Neural cell (in vitro differentiated cells): ENCODE results near the gene BRSK2. TPM values are rescaled to one million over a fixed set of nuclear protein-coding genes. Genes with fewer than 3 reads are reported as not detected.

Experiments
- H2AFZ ChIP-seq: fragments of 200-600, 300-800 bp; sonication (generic), shearing (Covaris generic); 2 replicates; pipeline ENCODE4 v1.6.0; 2014; ENCODE audit warnings: low read depth, mild to moderate bottlenecking, antibody characterized with exemption, low read length, moderate library complexity
- H3F3A ChIP-seq: fragments of 200-600 bp; shearing (Covaris generic); 2 replicates; pipeline ENCODE4 v1.6.1; 2016; ENCODE audit warnings: mild to moderate bottlenecking, moderate library complexity, mixed read lengths, antibody characterized with exemption, low read length; ENCODE audit not compliant: insufficient read depth, poor library complexity, severe bottlenecking
- H3K27ac ChIP-seq: fragments of 200-600, 300-800 bp; sonication (generic), shearing (Covaris generic); 2 replicates; pipeline ENCODE4 v1.5.1; 2014; ENCODE audit warnings: mild to moderate bottlenecking, low read length, moderate library complexity
- H3K27me3 ChIP-seq: fragments of 300-800, 200-600 bp; sonication (generic), shearing (Covaris generic); 2 replicates; pipeline ENCODE4 v1.6.0; 2014; ENCODE audit warnings: mild to moderate bottlenecking, low read depth, low read length, moderate library complexity; ENCODE audit not compliant: insufficient read depth
- H3K36me3 ChIP-seq: fragments of 300-800, 200-600 bp; sonication (generic), shearing (Covaris generic); 2 replicates; pipeline ENCODE4 v1.5.1; 2014; ENCODE audit warnings: mild to moderate bottlenecking, antibody characterized with exemption, low read length, moderate library complexity; ENCODE audit not compliant: insufficient read depth
- H3K4me2 ChIP-seq: fragments of 300-800, 200-600 bp; sonication (generic), shearing (Covaris generic); 2 replicates; pipeline ENCODE4 v1.6.0; 2014; ENCODE audit warnings: mild to moderate bottlenecking, low read length
- H3K4me3 ChIP-seq: fragments of 300-800, 200-600 bp; sonication (generic), shearing (Covaris generic); 2 replicates; pipeline ENCODE4 v1.5.1; 2014; ENCODE audit warnings: mild to moderate bottlenecking, low read length, moderate library complexity
- H3K79me2 ChIP-seq: fragments of 200-600 bp; shearing (Covaris generic); replicated peaks from 2 replicates; pipeline ENCODE4 v1.6.0; 2014; ENCODE audit warnings: mild to moderate bottlenecking, low read length, moderate library complexity; ENCODE audit not compliant: insufficient read depth
- H3K9ac ChIP-seq: fragments of 300-800, 200-600 bp; sonication (generic), shearing (Covaris generic); 2 replicates; pipeline ENCODE4 v1.6.1; 2016; ENCODE audit warnings: mild to moderate bottlenecking, low read length, mixed read lengths
- H3K9me2 ChIP-seq: fragments of 200-600 bp; shearing (Covaris generic); 2 replicates; pipeline ENCODE4 v1.6.1; 2016; ENCODE audit warnings: mild to moderate bottlenecking, low read length, mixed read lengths; ENCODE audit not compliant: insufficient read depth
- H3K9me3 ChIP-seq: fragments of 200-600, 300-800 bp; sonication (generic), shearing (Covaris generic); 2 replicates; pipeline ENCODE4 v1.6.1; 2016; ENCODE audit warnings: mild to moderate bottlenecking, mixed run types, low read length, moderate library complexity, mixed read lengths
- H4K20me1 ChIP-seq: fragments of 200-600 bp; shearing (Covaris generic); 2 replicates; pipeline ENCODE4 v1.6.1; 2016; ENCODE audit warnings: mild to moderate bottlenecking, mixed run types; ENCODE audit not compliant: insufficient read depth
- EP300 ChIP-seq: fragments of 450-650 bp; conservative IDR thresholded peaks from 2 replicates; pipeline ENCODE4 v1.6.1; 2014; ENCODE audit warnings: antibody characterized with exemption, mild to moderate bottlenecking, moderate library complexity; ENCODE audit not compliant: poor library complexity, severe bottlenecking
- EZH2 ChIP-seq: fragments of 200-600, 300-800 bp; shearing (Covaris generic), sonication (generic); IDR thresholded peaks from 2 replicates; pipeline ENCODE4 v1.6.1; 2014; ENCODE audit warnings: antibody characterized with exemption, low read length, borderline replicate concordance, mild to moderate bottlenecking; ENCODE audit not compliant: insufficient read depth, poor library complexity, severe bottlenecking
- MXI1 ChIP-seq: fragments of 450-650 bp; conservative IDR thresholded peaks from 2 replicates; pipeline ENCODE4 v1.6.1; 2014; ENCODE audit warnings: antibody characterized with exemption, mild to moderate bottlenecking; ENCODE audit not compliant: poor library complexity, severe bottlenecking
- POLR2AphosphoS5 ChIP-seq: IDR thresholded peaks from 2 replicates; pipeline ENCODE4 v1.6.1; 2012
- RAD21 ChIP-seq: fragments of 450-650 bp; conservative IDR thresholded peaks from 2 replicates; pipeline ENCODE4 v1.6.1; 2014; ENCODE audit warnings: antibody characterized with exemption, mild to moderate bottlenecking, moderate library complexity
- REST ChIP-seq: IDR thresholded peaks from 2 replicates; pipeline ENCODE4 v1.6.1; 2012; ENCODE audit warnings: borderline replicate concordance
- SMC3 ChIP-seq: fragments of 450-650 bp; conservative IDR thresholded peaks from 2 replicates; pipeline ENCODE4 v1.6.1; 2014; ENCODE audit warnings: antibody characterized with exemption, mild to moderate bottlenecking, moderate library complexity; ENCODE audit not compliant: poor library complexity
- TAF1 ChIP-seq: IDR thresholded peaks from 2 replicates; pipeline ENCODE4 v1.6.1; 2012; ENCODE audit warnings: low read depth
- polyA plus RNA-seq: library from polyadenylated mRNA; depleted of rRNA; stranded (reverse); fragments of >200 nt; gene quantifications from 2 replicates; pipeline ENCODE4 v1.2.3, GENCODE V29; 2014
- TF ChIP-seq, protein P1 (sequence below): fragments of 450-650 bp; IDR thresholded peaks from 2 replicates; pipeline ENCODE4 v1.5.1; 2014; ENCODE audit warnings: antibody characterized with exemption, mild to moderate bottlenecking, moderate library complexity; ENCODE audit not compliant: poor library complexity, severe bottlenecking

The BRSK2 gene
- polyA plus RNA-seq, 1 donor from 2014 or later: 47.5 TPM

DNA sequence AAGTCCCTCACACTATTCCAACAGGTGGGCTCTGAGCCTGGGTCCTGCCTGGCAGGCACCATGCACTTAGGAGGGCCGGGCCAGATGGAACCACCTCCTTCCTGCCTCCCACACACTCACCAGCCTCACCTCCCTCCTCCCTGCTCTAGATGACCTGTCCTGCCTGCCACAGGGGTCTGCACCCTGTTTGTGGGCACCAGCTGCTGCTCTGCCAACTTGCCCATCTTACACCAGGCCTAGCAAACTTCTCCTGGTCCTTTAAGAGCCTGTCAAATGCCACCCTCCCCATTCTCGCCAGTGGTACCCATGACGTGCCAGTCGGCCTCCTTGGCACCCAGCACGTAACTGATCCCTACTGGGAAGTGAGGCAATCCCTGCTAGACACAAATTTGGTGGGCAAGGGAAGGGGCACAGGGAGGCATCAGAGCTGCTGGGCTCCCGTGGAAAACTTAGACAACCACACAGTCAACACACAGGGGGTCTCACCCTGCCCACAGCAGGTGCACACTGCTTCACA is 93.8 kb downstream of the BRSK2 start:
- Histone ChIP-seq H3F3A (no peaks in the 10 kb centered on the region), H3K9ac (no peak overlapping the region), H3K79me2 (no peaks in the 10 kb centered on the region), H3K27ac (no peak overlapping the region), H3K36me3 (no peaks in the 10 kb centered on the region), H2AFZ (no peak overlapping the region), H3K4me2 (no peak overlapping the region), H3K27me3 (no peaks in the 10 kb centered on the region), H3K9me3 (no peaks in the 10 kb centered on the region), H4K20me1 (no peaks in the 10 kb centered on the region), H3K4me3 (no peak overlapping the region), H3K9me2 (no peaks in the 10 kb centered on the region)
- TF ChIP-seq SMC3 (no peak), RAD21 (no peak), MXI1 (no peak), REST (no peak), TAF1 (no peak), EP300 (no peak), POLR2AphosphoS5 (no peak), EZH2 (no peak)
- TF ChIP-seq, protein P1, sequence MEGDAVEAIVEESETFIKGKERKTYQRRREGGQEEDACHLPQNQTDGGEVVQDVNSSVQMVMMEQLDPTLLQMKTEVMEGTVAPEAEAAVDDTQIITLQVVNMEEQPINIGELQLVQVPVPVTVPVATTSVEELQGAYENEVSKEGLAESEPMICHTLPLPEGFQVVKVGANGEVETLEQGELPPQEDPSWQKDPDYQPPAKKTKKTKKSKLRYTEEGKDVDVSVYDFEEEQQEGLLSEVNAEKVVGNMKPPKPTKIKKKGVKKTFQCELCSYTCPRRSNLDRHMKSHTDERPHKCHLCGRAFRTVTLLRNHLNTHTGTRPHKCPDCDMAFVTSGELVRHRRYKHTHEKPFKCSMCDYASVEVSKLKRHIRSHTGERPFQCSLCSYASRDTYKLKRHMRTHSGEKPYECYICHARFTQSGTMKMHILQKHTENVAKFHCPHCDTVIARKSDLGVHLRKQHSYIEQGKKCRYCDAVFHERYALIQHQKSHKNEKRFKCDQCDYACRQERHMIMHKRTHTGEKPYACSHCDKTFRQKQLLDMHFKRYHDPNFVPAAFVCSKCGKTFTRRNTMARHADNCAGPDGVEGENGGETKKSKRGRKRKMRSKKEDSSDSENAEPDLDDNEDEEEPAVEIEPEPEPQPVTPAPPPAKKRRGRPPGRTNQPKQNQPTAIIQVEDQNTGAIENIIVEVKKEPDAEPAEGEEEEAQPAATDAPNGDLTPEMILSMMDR: no peak

- no peak overlapping the region for H3K9ac ChIP-seq
Measured at GRCh38 chr11:1484061-1484671, 94.4 kb downstream of the BRSK2 start.

More at GRCh38 chr11:1484061-1484671, 94.4 kb downstream of the BRSK2 start:
- Histone ChIP-seq H3K4me2 (no peak overlapping the region), H2AFZ (no peak overlapping the region), H3K9me2 (no peaks in the 10 kb centered on the region), H3F3A (no peaks in the 10 kb centered on the region), H3K27me3 (no peaks in the 10 kb centered on the region), H3K9me3 (no peaks in the 10 kb centered on the region), H3K27ac (no peak overlapping the region), H4K20me1 (no peaks in the 10 kb centered on the region), H3K4me3 (no peak overlapping the region), H3K36me3 (no peaks in the 10 kb centered on the region), H3K79me2 (no peaks in the 10 kb centered on the region)
- TF ChIP-seq MXI1: no peak
- TF ChIP-seq, protein P1: no peak
- no peak for TF ChIP-seq REST
- TF ChIP-seq SMC3: no peak
- no peak for TF ChIP-seq RAD21
- TF ChIP-seq POLR2AphosphoS5: no peak
